Hepatocyte (in vitro differentiated cells): ENCODE results near the gene PLOD1. TPM values are rescaled to one million over a fixed set of nuclear protein-coding genes. Genes with fewer than 3 reads are reported as not detected.
"Not testable (repeated sequence)": the region's sequence is repeated elsewhere in the genome, so short reads cannot be mapped to it uniquely, and the experiment has no call there.

Experiments used
- DNase-seq: peaks from one replicate; pipeline ENCODE4 v3.0.0-alpha.2; 2016; ENCODE audit warnings: low spot score
- H2AFZ ChIP-seq: fragments of 200-600 bp; sonication (generic); 2 replicates; pipeline ENCODE4 v1.6.0; 2016; ENCODE audit warnings: antibody characterized with exemption, mild to moderate bottlenecking
- H3K27ac ChIP-seq: fragments of 200-600 bp; sonication (generic); 2 replicates; pipeline ENCODE4 v1.5.1; 2016; ENCODE audit warnings: mild to moderate bottlenecking
- H3K27me3 ChIP-seq: fragments of 200-600 bp; sonication (generic); 2 replicates; pipeline ENCODE4 v1.6.1; 2016
- H3K36me3 ChIP-seq: fragments of 200-600 bp; sonication (generic); replicated peaks from 2 replicates; pipeline ENCODE4 v1.5.1; 2016; ENCODE audit warnings: low read depth; ENCODE audit not compliant: insufficient read depth
- H3K4me1 ChIP-seq: fragments of 200-600 bp; sonication (generic); 2 replicates; pipeline ENCODE4 v1.5.1; 2016; ENCODE audit warnings: mild to moderate bottlenecking, moderate library complexity; ENCODE audit not compliant: insufficient read depth
- H3K4me2 ChIP-seq: fragments of 200-600 bp; sonication (generic); 2 replicates; pipeline ENCODE4 v1.6.0; 2016
- H3K4me3 ChIP-seq: fragments of 200-600 bp; sonication (generic); 2 replicates; pipeline ENCODE4 v1.5.1; 2016; ENCODE audit warnings: mild to moderate bottlenecking
- H3K79me2 ChIP-seq: fragments of 200-600 bp; sonication (generic); 2 replicates; pipeline ENCODE4 v1.6.0; 2017; ENCODE audit warnings: mild to moderate bottlenecking
- H3K9me2 ChIP-seq: fragments of 200-600 bp; sonication (generic); replicated peaks from 2 replicates; pipeline ENCODE4 v1.6.0; 2017; ENCODE audit warnings: mild to moderate bottlenecking; ENCODE audit not compliant: insufficient read depth
- H3K9me3 ChIP-seq: fragments of 200-600 bp; sonication (generic); 2 replicates; pipeline ENCODE4 v1.5.1; 2016; ENCODE audit warnings: low read depth, mild to moderate bottlenecking
- H4K20me1 ChIP-seq: fragments of 200-600 bp; sonication (generic); 2 replicates; pipeline ENCODE4 v1.6.0; 2016; ENCODE audit warnings: mild to moderate bottlenecking; ENCODE audit not compliant: insufficient read depth, poor library complexity, severe bottlenecking
- CTCF ChIP-seq: fragments of 200-600 bp; sonication (generic); IDR thresholded peaks from 2 replicates; pipeline ENCODE4 v1.5.1; 2016; ENCODE audit warnings: antibody characterized with exemption, mild to moderate bottlenecking; ENCODE audit not compliant: poor library complexity
- EZH2 ChIP-seq: fragments of 200-600 bp; sonication (generic); IDR thresholded peaks from 2 replicates; pipeline ENCODE4 v1.6.1; 2016; ENCODE audit warnings: antibody characterized with exemption, mild to moderate bottlenecking, borderline replicate concordance
- EZH2phosphoT487 ChIP-seq: fragments of 200-600 bp; sonication (generic); IDR thresholded peaks from one replicate; pipeline ENCODE4 v1.6.1; 2018; ENCODE audit warnings: antibody characterized with exemption, mild to moderate bottlenecking, low read depth, moderate library complexity; ENCODE audit not compliant: unreplicated experiment, severe bottlenecking
- whole genome bisulfite sequencing: methylation state at CpG from one replicate; pipeline ENCODE4 v1.1.6; 2016; ENCODE audit warnings: low lambda C conversion rate; ENCODE audit errors: missing lambda C conversion rate; 5-methylcytosine and 5-hydroxymethylcytosine counted together
- polyA plus RNA-seq: library from polyadenylated mRNA; unstranded; fragments of >200 nt; fragmentation: Nextera tagmentation; extraction: Ambion mirVana; gene quantifications from 2 replicates; pipeline ENCODE4 v1.2.1, GENCODE V29; 2016
- total RNA-seq: library from RNA; depleted of rRNA; stranded (reverse); fragments of >200 nt; gene quantifications from 2 replicates; pipeline ENCODE4 v1.2.3, GENCODE V29; 2014

PLOD1 gene
- total and polyA plus RNA-seq, 2 experiments from 2014 or later = 184 to 200 TPM

DNA sequence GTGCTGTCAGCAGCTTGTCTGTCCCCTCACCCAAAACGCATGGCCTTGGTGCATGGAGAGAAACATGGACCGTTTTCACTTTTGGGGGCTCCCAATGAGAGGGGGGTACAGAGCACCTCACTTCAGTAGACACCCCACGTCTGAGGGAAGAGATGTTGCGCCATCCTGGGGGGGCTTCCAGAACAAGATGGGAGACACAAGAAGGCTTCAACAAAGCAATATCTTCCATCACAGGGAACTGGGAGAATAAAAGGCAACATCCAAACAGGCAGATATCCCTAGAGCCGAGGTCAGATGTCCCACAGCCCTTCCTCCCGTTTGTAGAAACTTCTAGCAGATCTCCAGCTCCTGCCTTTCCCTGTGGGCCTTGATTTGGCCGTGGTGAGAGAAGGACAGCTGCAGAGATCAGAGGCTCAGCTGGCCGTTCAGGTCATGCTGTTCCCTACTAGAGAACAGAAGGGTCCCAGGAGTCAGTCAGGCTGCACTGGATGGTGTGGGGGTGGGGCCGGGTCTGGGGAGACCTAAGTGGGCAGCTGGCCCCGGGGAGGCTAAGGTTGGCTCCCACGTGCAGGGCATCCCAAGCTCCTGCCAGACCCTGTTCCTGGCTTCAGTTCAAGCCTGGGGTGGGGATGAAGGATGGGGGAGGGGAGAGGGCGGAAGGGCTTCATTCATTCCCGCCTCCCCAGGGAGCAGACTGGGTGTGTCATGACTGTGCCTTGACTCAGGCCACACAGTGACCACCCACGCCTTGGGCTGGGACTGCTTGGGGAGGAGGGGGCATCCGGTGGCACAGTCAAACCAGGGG is 4.4 kb downstream of the PLOD1 start:
- H3K4me2 ChIP-seq = no peak overlapping the region
- H3K9me2 ChIP-seq = no peaks in the 10 kb centered on the region
- H3K27me3 ChIP-seq = no peaks in the 10 kb centered on the region
- H3K36me3 ChIP-seq = no peaks in the 10 kb centered on the region
- no peak overlapping the region for H3K27ac ChIP-seq
- no peaks in the 10 kb centered on the region for H3K9me3 ChIP-seq
- no peak overlapping the region for H2AFZ ChIP-seq
- no peak for TF ChIP-seq EZH2phosphoT487
- no peak for TF ChIP-seq EZH2
- no peak for TF ChIP-seq CTCF
- no peak overlapping the region for H3K4me3 ChIP-seq
- peaks cover 7% of the 10 kb centered on the region for H3K4me1 ChIP-seq
- H3K79me2 ChIP-seq = peaks cover 22% of the 10 kb centered on the region
- WGBS = 76% methylated on average over 15 of the region's 15 CpGs
- no peaks in the 10 kb centered on the region for H4K20me1 ChIP-seq
- no peak for DNase-seq

DNA sequence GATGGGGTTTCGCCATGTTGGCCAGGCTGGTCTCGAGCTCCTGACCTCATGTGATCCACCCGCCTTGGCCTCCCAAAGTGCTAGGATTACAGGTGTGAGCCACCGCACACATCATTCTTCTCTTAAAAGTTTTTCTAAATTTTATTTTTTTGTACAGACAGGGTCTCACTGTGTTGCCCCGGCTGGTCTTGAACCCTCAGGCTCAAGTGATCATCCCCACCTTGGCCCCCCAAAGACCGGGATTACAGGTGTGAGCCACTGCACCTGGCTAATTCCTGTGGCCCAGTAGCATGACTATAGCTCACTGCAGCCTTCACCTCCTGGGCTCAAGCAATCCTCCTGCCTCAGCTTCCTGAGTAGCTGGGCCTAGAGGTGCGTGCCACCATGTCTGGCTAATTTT is 5.3 kb downstream of the PLOD1 start:
- WGBS = 97% methylated on average over 7 of the region's 7 CpGs
- H3K27ac ChIP-seq, H3K9me2 ChIP-seq, H3K4me2 ChIP-seq, H2AFZ ChIP-seq, H3K9me3 ChIP-seq, H3K36me3 ChIP-seq, H4K20me1 ChIP-seq, DNase-seq, H3K27me3 ChIP-seq, H3K4me3 ChIP-seq: not testable (repeated sequence)
- peaks cover 22% of the 10 kb centered on the region for H3K79me2 ChIP-seq
- peaks cover 14% of the 10 kb centered on the region for H3K4me1 ChIP-seq

DNA sequence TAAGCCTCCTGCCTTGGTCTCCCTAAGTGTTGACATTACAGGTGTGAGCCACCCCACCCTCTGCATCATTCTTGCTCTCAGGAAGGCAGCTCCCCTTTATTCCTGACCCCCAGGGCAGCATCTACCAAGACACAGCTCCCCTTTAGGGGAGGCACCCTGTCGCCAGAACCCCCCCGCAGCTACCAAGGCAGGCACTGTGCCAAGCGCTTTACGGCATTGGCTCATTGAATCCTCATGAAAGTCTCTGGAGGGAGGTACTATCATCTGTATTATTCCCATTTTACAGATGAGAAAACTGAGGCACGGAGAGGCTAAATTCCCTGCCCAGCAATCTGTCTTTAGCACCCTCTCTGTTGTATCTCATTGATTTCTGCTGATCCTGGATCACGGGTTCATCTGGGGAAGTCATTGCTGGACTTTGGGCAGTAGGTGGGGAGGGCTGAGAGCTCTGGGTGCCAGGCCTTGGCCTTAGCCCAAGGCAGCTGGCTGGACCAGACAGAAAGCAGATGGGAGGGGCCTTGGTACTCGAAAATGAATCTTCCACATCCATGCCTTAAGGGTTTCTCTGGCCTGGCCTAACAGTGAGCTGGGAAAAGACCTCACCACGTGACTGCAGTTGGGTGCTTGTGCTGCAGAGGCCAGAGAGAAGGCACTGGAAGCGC is 5.9 kb downstream of the PLOD1 start:
- peak; percentile 38 for DNase-seq
- H3K9me3 ChIP-seq = no peaks in the 10 kb centered on the region
- no peaks in the 10 kb centered on the region for H4K20me1 ChIP-seq
- H3K27me3 ChIP-seq = no peaks in the 10 kb centered on the region
- no peak overlapping the region for H3K4me3 ChIP-seq
- H3K4me2 ChIP-seq = no peak overlapping the region
- peaks cover 18% of the 10 kb centered on the region for H3K4me1 ChIP-seq
- peaks cover 16% of the 10 kb centered on the region for H3K79me2 ChIP-seq
- WGBS = 77% methylated on average over 9 of the region's 9 CpGs
- TF ChIP-seq CTCF = no peak
- TF ChIP-seq EZH2 = no peak
- no peak for TF ChIP-seq EZH2phosphoT487
- no peak overlapping the region for H3K27ac ChIP-seq
- H3K36me3 ChIP-seq = no peaks in the 10 kb centered on the region
- H3K9me2 ChIP-seq = no peaks in the 10 kb centered on the region
- H2AFZ ChIP-seq = no peak overlapping the region

DNA sequence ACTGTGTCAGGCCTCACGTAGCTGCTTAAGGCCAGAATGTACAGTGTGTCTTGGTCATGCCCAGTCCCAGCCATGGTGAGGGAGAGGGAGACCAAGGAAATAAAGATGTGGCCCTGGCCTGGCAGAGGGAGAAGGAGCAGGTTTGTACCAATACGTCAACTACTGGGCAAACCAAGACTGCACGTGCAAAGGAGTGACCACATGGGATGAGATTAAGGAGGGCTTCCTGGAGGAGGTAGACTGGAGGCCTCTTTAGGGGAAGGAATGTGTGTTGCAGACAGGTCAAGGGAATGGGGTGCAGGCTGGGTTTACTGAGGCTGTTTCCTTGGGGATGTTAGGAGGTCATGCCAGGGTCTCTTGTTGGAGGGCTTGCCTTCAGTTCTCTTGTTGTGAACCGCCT is 7.8 kb downstream of the PLOD1 start:
- no peak overlapping the region for H3K4me3 ChIP-seq
- peaks cover 18% of the 10 kb centered on the region for H3K4me1 ChIP-seq
- no peaks in the 10 kb centered on the region for H3K9me3 ChIP-seq
- H2AFZ ChIP-seq = no peak overlapping the region
- H3K4me2 ChIP-seq = no peak overlapping the region
- no peaks in the 10 kb centered on the region for H3K27me3 ChIP-seq
- WGBS = 95% methylated on average over 4 of the region's 4 CpGs
- no peak overlapping the region for H3K27ac ChIP-seq
- no peak for TF ChIP-seq EZH2
- no peak for TF ChIP-seq EZH2phosphoT487
- no peak for TF ChIP-seq CTCF
- peaks cover 4% of the 10 kb centered on the region for H3K79me2 ChIP-seq
- H4K20me1 ChIP-seq = no peaks in the 10 kb centered on the region
- H3K36me3 ChIP-seq = no peaks in the 10 kb centered on the region
- no peak for DNase-seq
- H3K9me2 ChIP-seq = no peaks in the 10 kb centered on the region
